Stimulated activated CD8-positive, alpha-beta memory T cell treated with anti-CD3 and anti-CD28 coated beads, Interleukin-7, amount 100 ng/mL, for 24 hours (primary cell): ENCODE data around the gene VPS16.
A peak's percentile ranks its signal among the peaks of the same experiment; 100 is the strongest.
"Not testable (repeated sequence)": the region's sequence is repeated elsewhere in the genome, so short reads cannot be mapped to it uniquely, and the experiment has no call there.

Experiments used
- DNase-seq: peaks from one replicate; pipeline ENCODE4 v3.0.0-alpha.2; 2020; ENCODE audit warnings: low read depth

Gene VPS16

DNA sequence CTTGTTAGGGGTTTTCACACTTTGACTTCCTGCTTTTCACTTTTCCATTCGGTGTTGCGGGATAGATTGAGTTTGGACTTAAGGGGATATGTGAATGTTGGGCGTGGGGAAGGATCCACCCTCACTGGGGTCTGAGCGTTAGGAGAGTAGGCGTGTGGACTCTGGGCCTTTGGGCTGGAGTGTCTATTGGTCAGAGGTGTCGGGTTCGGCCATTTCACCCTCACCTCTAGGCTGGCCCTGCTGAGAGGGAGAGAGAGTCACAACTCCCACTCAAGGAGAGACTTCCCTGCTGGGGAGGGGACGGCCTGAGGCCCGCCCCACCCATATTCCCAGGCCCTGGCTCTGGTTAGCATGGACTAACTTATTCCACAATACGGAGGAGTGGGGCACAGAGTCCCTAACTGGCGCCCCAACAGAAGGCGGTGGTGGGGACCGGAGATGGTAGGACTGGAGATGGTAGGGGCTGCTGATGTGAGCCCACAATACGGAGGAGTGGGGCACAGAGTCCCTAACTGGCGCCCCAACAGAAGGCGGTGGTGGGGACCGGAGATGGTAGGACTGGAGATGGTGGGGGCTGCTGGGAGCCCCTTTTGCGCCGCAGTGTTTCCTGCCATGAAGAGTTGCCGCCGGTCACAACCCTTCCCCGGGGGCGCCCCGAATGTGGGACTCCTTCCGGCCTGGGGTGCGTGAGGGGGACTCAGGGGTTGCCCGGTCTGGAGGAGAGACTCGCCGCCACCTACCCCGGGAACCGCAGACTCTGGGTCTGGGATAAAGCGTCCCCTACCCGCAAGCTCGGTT lies 31.3 kb downstream of the VPS16 start:
- DNase-seq: peak; percentile 18

DNA sequence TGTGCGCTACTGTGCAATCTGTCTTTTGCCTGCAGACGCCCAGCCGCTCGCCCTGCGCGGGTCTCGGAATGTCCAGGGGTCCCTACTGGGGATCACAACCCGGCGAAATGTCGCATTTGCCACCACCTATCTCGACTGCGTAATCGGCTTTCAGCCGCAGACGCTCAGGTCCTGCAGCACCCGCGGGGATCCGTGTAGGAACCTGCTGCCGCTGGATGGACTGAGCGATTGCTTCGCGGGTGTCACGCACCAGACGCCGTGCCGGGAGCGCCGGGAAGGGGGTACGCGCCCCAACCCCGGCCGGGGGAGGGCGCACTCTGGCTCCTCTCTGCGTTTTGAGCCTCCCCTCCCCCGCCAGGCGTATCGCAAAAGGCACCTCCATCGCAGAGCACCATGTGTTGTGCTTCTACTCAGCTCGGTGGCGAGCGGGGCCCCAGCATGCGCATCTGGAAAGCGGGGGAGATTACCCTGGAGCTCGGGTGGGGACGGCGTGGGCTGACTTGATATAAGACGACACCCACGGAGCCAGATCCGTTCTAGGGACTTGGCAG lies 32.0 kb downstream of the VPS16 start:
- DNase-seq: peak; percentile 55

DNA sequence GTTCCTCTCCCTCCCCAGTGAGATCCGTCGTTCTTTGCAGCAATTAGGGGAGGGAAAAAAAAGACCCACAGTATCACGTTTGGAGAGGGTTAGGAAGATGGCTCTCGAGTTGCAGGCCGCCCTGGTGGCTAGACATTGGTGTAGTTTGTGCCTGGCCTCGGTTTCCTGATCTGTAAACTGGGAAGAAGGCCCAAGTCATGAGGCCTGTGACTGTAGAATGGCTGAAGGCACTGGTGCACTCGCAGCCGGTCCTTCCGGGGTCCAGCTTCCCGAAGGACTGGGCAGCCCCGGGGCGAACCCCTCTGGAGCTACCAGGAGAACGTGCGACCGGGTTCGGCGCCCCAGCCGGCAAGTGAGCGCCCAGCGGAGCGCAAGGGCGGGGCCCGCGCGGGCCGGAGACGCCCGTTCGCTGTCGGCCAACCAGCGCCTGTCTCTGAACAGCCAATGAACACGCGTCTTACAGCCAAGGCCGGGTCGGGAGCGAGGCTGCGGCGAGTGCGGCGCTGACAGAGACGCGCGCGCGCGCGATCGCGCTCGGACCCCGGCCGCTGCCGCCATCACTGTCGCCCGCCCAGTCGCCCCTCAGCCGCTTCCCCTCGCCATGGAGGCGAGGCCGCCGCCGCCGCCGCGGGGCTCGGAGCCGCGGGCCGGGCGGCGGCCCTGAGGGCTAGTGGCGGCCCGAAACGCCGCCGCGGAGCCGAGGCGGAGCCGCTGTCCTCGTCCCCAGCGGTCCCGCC lies 32.6 kb downstream of the VPS16 start, which contains the start of gene PTPRA:
PTPRA (plus strand) TSS at position 472 of the 737 bp plus-strand sequence. CDS start 90,797 bp downstream, outside the sequence.
- peak; percentile 83 for DNase-seq

DNA sequence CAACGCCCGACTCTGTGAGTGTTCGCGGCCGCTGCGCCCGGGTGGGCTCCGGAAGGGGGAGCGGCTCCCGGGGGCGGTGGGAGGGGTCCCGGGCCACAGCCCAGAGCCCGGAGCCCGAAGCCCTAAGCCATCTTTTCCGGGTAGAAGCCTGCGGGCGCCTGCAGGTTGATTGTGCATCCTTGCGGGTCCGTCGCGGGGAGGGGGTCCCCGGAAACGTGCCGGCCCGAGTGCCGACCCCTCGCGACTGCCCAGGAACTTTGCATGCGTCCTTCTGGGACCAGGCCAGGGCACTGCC lies 33.1 kb downstream of the VPS16 start:
- DNase-seq: peak; percentile 30

DNA sequence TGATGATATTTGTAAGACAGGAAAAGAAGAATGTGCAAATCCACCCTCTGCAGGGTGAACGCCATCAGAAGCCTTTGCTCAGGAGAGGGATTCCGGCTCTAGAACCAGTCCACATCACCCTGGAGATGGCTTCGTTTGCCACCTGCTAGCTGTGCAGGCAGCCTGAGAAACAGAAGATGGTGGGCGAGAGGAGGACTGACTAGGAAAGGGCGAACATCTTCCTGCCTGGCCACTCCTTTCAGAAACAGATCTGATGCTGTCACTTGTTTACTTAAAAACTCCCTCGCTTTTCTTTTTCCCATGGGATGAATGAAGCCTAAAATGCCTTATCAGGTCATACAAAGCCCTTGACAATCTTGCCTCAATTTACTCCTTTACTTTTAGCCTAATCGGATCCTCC lies 33.9 kb downstream of the VPS16 start:
- no peak for DNase-seq

DNA sequence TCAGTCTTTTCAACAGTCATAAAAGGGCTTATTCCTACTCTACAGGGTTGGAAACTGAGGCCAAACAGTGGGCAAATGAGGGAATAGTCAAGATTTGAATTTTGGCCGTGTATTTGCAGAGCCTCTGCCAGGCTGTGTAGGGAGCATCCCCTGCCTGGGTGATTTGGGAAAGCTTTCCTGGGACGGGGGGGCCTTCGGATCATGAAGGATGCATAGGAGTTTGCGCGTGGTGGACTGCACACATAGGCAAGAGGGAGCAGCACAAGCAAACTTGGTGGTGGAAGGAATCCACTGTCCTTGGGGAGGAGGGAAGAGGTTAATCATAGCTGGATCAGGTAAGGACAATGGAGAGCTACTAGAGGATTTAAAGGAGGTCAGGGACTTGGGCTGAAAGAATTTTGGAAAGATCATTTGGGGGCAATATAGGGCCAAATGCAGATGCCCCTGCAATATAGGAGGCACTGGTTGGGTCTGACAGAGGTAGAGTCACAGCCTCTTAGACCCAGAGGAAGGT lies 35.2 kb downstream of the VPS16 start:
- no peak for DNase-seq

DNA sequence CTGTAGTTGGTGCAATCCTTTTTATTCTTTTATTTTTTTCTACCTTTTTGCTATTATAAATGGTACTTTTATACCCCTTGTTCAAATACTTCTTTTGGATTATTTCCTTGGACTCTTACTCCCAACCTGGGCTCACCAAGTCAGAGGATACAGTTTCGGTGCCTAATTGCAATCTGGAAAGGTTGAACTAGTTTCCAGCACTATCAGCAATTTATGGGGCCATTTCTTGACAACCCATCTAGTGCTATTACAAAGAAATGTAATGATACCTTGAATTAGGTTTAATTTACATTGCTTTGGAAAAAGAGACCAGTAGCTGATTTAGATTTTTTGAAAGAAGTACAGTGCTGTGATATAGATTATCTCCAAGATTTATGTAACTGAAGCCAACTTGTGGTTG lies 38.0 kb downstream of the VPS16 start:
- DNase-seq: no peak

DNA sequence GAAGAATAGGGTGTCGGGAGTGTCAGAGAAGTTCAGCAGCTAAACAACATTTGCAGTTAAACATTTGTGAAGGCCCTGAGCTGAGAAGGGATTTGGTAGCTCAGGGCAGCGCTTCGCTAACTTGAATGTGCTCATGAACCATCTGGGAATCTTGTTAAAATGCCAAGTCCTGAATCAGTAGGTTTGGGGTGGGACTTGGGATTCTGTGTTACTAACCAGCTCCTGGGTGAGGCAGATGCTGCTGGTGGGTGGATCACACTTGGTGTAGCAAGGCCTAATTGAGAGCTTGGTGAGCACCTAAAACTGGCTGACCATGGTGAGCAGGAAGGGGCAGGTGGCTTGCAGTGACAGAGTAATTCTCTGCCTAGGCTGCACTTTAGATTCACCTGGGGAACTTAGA lies 38.6 kb downstream of the VPS16 start:
- DNase-seq: no peak

DNA sequence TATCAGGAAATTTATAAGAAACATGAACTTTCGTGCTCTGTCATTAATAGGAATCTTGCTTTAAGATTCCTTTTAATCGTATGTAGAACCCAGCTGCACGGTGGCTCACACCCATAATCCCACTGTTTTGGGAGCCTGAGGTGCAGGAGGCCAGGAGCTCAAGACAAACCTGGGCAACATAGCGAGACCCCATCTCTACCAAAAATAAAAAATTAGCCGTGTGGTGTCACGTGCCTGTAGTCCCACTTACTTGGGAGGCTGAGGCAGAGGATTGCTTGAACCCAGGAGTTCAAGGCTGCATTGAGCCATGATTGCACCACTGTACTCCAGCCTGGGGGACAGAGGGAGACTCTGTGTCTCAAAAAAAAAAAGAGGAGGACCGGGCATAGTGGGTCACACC lies 40.1 kb downstream of the VPS16 start:
- no peak for DNase-seq

DNA sequence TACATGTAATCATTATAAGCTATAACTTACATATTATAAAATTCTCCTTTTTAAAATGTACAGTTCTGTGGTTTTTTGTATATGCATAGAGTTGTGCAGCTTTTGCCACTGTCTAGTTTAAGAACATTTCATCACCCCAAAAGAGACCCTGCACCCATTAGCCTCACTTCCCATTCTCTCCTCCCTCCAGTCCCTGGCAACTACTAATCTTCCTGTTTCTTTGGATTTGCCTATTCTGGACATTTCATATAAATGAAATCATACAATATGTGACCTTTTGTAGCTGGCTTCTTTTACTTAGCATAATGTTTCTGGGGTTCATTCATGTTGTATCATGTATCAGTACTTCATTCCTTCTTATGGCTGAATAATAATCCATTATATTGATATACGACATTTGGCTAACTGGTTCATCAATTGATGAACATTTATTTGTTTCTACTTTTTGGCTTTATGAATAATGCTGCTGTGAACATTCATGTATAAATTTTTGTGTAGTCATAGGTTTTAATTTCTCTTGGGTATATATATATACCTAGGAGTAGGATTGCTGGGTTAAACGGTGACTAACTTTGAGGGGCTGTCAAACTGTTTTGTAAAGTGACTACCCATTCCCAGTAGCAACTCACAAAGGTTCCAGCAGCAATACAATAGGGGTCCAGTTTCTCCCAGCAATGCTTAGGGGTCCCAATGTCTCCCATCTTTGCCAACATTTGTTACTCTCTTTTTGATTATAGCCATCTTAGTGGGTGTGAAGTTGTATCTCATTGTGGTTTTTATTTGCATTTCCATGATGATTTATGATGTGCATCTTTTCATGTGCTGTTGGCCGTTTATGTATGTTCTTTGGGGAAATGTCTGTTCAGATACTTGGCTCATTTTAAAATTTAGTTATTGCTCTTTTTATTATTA lies 43.4 kb downstream of the VPS16 start:
- no peak for DNase-seq

DNA sequence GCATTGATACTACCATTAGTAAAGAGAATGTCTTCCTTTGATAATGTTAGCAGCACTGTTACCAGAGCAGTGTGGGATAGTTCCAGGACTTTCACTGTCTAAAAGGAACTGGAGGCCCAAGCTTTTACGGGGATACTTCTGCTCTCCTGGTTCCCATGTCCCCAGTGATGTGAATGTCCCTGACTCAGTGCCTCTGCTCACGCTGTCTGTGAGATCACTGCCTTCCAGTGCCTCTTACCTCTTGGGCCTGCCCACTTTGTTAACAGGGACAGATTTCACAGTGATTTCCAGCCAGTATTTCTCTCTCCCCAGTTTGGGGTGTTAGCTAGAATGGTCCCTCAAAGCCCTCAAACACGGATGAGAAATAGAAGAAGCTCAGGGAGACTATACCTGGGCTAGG lies 47.2 kb downstream of the VPS16 start:
- no peak for DNase-seq

DNA sequence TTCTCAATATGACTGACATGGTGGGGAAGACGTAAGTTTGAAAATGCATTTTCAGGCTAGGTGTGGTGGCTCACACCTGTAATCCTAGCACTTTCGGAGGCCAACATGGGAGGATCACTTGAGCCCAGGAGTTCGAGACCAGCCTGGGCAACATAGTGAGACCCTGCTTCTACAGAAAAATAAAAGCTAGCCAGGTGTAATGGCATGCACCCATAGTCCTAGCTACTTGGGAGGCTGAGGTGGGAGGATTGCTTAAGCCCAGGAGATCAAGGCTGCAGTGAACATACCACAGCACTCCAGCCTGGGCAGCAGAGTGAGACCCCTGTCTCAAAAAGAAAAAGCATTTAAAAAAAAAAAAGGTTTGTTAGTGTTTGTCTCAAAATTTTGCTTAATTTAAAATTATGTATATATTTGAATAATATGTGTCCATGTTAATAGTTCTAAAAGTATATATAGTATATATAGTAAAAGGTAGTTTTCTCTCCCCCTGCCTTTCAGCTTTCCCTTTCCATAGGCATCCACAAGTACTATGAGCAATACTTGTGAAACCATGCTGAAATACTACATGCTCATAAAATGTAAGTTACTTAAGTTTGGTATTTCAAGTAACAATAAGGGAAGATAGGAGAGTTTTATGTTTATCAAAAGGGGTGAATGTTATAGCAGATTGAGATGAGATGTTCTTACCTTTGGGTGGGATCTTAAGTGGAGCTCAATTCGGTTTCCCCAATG lies 47.8 kb downstream of the VPS16 start:
- no peak for DNase-seq

DNA sequence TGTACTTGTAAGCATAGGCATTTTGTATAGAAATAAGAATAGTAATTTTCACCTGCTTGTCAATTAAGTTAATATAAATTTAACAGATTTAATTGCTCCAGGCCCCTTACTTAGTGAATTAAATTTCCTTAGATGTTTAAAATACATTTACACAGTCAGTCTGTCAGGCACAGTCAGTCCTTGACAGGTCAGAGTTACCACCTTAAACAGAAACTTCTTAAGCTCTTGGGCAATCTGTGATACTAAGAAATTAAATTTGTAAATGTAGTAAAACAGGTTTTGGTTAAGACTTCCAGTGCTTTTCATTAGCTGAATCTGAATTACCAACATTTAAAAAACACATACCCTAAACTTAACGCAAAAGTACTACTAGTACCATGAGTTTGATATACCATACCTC lies 48.7 kb downstream of the VPS16 start:
- DNase-seq: no peak

DNA sequence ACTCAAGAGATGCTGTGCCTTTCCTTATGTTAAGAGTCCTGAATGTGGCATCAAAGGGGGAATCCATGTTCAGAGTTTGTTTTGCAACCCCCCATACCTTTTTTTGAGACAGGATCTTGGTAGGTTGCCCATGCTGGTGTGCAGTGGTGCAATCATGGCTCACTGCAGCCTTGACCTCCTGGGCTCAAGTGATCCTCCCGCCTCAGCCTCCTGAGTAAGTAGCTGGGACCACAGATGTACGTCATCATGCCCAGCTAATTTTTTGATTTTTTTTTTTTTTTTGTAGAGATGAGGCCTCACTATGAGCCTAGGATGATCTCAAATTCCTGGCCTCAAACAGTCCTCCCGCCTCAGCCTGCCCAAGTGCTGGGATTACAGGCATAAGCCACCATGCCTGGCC lies 49.3 kb downstream of the VPS16 start:
- DNase-seq: no peak

DNA sequence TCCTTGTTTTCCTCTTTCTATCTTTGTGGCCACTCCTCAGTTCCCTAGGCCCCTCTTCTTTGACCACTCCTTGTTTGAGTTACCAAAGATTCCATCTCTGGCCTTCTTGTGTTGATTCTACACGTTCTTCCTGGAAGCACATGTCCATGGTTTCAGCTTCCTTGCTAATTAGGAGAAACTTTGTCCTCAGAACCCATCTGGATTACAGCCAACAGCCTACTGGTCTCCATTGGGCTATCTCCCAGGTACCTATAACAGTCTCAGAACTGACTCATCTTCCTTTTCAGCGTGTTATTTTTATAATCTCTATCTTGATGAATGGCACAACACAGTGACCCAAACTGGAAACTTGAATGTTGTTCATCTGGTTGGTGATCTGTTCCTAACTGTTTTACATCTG lies 50.2 kb downstream of the VPS16 start:
- no peak for DNase-seq

DNA sequence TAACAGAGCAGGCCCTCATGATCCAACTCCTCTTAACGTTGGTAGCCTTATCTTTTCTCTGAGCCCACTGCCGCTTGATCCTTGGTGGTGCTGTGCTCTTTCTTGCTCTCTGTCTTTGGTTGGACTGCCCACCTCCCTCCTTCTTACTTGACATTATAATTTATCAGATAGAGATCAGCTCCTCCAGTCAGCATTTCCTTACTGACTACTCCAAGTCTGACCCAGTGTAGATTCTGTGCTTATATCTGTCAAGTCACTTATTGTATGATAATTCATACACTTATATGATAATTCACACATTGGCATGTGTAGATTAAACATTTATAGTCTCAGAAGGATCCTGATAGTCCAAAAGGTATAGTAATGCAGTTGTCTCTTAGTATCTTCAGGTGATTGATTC lies 50.8 kb downstream of the VPS16 start:
- no peak for DNase-seq

DNA sequence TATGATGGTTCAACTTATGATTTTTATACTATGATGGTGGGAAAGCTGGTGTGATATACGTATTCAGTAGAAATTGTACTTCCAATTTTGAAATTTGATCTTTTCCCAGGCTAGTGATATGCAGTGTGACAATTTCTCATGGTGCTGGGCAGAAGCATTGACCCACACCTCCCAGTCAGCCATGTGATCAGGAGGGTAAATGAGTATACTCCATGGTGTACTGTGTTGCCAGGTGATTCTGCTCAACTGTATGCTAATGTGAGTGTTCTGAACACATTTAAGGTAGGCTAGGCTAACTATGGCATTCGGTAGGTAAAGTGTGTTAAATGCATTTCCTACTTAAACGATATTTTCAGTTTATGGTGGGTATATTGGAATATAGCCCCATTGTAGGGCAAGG lies 51.8 kb downstream of the VPS16 start:
- no peak for DNase-seq

DNA sequence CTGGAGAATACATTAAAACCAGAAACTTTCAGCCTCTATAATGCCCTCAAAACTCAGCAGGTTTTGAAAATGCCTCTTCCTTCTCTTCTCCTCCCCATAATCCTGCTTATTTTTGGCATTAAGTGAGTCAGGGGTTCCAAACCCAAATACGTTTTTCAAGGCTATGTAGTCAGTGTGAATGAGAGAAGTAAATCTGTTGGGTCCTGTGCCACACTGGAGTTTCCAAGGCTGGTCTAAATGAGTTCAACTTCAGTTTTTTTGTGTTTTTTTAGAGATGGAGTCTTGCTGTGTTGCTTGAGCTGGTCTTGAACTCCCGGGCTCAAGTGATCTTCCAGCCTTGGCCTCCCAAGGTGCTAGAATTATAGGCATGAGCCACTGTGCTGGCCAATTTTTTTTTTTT lies 53.7 kb downstream of the VPS16 start:
- DNase-seq: no peak

DNA sequence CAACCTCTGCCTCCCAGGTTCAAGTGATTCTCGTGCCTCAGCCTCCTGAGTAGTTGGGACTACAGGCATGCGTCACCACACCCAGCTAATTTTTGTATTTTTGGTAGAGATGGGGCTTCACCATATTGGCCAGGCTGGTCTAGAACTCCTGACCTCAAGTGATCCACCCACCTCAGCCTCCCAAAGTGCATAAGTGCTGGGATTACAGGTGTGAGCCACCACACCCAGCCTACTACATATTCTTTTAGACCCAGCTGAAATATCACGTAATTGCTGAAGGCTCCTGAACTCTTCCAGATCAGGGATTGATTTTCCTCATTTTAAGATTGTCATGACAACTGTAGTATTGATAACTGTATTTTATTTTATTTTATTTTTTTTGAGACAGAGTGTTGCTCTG lies 54.6 kb downstream of the VPS16 start:
- not testable (repeated sequence) for DNase-seq

DNA sequence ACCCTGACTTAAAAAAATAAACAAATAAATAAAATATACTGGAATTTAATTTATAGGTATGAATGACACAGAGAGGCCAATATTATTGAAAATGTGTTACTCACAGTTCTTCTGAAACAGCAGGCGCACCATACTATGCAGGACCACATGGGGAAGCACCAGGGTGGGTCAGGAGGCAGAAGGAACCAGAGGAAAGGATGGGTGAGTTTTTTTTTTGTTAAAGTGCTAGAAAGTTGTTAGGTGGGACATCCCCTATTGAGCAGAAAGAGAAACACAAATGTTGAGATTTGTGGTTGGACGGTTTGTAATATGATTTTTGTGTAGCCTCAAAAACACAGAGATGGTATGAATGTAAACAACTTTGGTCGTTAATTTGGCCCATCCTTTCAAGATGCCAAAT lies 58.7 kb downstream of the VPS16 start:
- no peak for DNase-seq

DNA sequence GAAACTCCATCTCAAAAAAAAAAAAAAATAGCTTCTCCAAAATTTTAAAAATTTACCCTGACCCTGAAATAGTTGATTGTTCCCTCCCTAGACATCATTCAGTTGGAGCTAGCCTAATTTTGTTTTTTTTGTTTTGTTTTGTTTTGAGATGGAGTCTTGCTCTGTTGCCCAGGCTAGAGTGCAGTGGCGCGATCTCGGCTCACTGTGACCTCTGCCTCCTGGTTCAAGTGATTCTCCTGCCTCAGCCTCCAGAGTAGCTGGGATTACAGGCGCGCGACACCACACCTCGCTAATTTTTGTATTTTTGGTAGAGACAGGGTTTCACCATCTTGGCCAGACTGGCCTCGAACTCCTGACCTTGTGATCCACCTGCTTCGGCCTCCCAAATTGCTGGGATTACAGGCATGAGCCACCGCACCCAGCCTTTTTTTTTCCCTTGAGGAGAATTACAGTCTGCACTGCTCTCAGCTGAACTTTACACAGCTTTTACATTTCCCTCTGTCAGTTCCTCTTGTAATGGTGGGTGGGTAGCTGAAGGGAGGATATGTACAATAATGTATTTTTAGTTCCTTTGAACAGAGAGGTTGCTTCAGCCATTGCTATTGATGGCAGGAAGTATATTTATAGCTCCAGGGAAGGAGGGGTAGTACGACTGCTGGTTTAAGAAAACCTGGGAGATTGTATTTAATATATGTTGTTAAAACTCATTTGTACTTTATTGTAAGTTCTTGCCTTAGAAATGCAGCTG lies 60.5 kb downstream of the VPS16 start:
- no peak for DNase-seq
